HG03108 (cell line): ENCODE results near the gene ADCY7.

Experiments used
- ATAC-seq: cut with Tn5 transposase; IDR thresholded peaks from one replicate; pipeline ENCODE4 v1.9.1; 2021; ENCODE audit warnings: moderate library complexity; ENCODE audit not compliant: unreplicated experiment

ADCY7 gene

GRCh38 chr16:50247906-50248608 is 18.3 kb upstream of the ADCY7 start:
- ATAC-seq, result no peak

DNA sequence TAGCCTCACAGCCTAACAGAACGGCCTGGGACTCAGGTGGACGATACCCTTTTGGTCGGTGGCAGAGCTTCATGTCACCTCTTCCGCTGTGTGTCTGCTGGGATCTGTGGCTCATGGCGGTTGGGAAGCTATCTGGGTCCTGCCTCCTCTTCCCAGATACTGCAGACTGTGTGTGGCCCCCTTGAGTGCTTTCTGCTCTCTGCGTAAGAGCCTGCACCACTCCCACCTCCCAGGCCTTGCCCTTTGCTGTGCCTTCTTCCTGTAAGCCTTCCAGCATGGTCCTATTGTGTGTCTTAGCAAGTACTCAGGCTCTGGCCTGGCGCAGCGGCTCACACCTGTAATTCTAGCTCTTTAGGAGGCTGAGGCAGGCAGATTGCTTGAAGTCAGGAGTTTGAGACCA is 17.5 kb upstream of the ADCY7 start:
- ATAC-seq, result no peak

GRCh38 chr16:50251375-50252081 is 14.8 kb upstream of the ADCY7 start:
- ATAC-seq, result no peak

DNA sequence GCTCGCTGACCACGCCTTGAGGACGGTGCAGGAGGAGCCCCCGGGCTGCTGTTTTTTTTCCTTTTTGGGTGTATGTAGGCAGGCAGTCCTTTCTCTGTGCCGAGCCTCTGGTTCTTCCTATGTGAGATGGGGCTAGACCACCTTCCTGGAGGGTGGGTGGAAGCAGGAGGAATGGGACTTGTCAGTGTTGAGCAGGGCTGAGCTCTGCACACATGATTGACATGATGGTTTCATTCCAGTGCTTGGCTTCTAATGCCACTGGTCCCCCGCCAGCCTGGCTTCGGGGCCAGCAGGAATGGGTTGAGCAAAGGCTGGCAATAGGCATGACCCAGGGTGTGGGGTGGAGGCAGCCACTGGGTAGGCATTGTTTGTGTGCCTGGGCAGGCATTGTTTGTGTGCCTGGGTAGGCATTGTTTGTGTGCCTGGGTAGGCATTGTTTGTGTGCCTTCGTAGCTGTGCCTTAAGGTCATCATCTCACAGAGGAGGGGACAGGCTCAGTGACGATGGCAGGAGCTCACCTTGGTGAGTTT is 14.2 kb upstream of the ADCY7 start:
- no peak for ATAC-seq

DNA sequence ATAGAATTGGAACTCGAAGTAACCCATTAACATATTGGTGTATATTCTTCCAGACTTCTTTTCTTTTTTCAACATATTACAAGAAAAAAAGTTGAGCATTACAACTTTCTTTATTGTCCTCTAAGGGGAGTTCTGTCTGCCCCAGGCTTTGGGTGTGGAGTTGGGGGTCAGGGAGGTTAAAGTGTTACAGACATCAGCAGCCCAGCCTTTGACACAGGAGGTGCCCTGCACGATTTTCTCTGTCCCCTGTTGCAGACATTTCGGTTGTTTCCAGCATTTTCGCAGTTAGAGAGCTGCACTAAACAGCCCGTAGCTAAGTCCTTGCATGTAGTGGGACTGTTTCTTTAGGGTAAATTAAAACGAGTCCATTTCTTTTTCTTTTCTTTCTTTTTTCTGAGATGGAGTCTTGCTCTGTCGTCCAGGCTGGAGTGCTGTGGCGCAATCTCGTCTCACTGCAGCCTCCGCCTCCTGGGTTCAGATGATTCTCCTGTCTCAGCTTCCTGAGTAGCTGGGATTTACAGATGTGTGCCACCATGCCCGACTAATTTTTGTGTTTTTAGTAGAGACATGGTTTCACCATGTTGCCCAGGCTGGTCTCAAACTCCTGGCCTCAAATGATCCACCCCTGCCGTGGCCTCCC is 13.4 kb upstream of the ADCY7 start:
- no peak for ATAC-seq

GRCh38 chr16:50253514-50253910 is 12.8 kb upstream of the ADCY7 start:
- no peak for ATAC-seq

DNA sequence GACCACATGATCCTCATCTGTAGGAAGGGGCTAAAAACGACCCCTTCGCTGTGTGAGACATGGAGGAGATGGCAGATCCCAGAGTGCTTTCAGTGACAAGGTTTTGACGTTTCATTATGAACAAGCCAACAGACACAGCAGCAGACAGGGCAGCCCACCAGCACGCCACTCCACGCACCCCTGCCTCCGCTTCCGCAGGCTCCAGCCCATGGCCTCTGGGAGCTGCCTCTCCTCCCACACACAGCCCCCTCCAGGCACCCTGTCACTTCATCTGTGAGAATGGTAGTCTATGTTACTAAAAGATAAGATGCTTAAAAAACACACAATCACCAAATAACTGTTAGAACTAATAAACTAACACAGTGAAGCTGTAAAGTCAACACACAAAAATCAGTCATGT is 12.3 kb upstream of the ADCY7 start:
- ATAC-seq, result no peak

DNA sequence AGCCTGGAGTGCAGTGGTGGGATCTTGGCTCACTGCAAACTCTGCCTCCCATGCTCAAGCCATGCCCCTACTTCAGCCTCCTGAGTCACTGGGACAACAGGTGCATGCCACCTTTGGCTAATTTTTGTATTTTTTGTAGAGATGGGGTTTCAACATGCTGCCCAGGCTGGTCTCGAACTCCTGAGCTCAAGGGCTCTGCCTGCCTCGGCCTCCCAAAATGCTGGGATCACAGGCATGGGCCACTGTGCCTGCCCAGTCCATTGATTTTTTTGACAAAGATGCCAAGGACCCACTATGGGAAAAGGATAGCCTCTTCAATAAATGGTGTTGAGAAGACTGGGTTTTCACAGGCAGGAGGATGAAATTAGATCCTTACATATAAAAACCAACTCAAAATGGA is 10.8 kb upstream of the ADCY7 start:
- ATAC-seq, result no peak

DNA sequence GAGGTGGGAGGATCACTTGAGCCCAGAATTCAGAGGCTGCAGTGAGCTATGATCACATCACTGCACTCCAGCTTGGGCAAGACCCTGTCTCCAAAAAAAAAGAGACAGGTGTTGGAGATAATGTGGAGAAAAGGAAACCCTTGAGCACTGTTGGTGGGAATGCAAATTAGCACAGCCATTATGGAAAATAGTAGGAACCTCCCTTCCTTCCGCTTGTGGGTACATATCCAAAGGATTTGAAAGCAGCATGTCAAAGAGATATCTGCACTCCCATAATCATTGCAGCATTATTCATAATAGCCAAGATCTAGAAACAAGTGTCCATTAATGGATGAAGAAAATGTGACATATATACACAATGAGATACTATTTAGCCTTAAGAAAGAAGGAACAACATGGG is 9.7 kb upstream of the ADCY7 start:
- ATAC-seq, result no peak

DNA sequence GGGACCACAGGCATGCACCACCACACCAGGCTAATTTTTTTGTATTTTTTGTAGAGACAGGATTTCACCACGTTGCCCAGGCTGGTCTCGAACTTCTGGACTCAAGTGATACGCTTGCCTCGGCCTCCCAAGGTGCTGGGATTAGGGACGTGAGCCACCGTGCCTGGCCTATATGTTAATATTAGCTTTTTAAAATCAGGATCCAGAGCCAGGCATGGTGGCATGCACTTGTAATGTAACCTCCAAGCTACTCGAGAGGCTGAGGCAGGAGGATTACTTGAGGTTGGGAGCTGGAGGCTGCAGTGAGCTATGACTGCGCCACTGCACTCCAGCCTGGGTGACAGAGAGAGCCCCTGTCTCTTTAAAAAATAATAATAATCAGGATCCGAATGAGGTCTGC is 8.5 kb upstream of the ADCY7 start:
- no peak for ATAC-seq

- ATAC-seq, result no peak
Measured at GRCh38 chr16:50259334-50260205, 6.8 kb upstream of the ADCY7 start.

DNA sequence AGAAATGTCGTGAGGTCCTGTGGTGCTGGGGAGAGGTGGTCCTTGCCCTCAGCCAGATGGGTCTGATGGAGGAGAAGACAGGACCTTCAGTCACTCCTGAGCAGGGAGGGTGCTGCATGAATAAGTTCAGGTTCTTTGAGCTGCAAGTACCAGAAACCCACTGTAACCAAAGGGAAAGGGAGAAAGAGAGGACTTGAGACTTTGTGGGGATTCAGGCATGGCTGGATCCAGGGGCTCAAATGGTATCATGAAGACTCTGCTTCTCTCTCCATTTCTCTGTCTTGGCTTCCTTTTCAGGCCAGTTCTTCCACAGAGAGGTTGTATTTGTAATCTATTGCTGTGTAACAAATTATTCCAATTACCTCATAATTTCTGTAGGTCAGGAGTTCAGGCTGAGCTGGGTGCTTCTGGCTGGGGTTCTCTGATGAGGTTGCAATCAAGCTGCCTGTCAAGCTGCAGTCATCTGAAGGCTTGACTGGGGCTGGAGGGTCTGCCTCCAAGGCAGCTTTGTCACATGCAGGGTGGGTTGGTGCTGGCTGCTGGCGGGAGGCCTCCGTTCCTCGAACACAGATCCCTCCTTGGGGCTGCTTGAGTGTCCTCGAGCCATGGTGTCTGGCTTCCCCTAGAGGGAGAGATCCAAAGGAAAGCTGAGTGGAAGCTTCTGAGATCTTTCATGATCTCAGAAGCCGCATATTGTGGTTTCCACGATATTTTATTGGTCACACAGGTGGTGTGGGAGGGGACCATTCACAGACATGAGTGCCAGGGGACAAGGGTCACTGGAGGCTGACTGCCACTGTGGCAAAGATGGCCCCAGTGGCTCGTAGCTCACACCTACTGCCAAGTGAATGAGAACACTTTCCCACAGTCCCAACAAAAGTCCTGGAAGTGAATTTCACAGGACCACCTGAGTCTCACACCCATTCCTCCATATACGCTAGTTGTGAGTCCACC is 5.9 kb upstream of the ADCY7 start:
- no peak for ATAC-seq

DNA sequence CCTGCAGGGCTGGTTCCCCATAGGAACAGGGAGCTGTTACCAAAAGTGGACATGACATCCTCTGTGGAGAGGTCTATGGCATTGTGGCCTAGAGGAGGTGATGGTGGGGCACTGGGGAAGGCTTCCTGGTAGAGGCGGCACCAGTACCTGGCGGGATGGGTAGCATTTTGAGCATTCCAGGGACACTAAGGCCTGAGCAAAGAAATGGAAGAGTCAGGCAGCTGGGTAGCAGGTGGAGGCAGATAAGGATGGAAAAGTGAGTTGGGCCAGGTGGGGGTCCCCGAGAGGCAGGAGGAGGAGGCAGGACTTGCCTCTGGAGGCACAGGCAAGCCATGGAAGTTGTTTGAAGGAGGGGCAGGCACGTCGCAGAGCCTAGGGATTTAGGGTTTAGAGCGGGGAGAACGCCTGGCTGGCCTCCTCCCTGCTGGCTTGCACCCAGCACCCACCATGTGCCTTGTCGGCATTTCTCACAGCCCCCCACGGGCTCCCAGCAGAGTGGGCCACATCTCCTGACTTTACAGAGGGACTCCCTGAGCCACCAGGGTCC is 5.1 kb upstream of the ADCY7 start:
- no peak for ATAC-seq

- no peak for ATAC-seq
Measured at GRCh38 chr16:50261707-50262235, 4.6 kb upstream of the ADCY7 start.

DNA sequence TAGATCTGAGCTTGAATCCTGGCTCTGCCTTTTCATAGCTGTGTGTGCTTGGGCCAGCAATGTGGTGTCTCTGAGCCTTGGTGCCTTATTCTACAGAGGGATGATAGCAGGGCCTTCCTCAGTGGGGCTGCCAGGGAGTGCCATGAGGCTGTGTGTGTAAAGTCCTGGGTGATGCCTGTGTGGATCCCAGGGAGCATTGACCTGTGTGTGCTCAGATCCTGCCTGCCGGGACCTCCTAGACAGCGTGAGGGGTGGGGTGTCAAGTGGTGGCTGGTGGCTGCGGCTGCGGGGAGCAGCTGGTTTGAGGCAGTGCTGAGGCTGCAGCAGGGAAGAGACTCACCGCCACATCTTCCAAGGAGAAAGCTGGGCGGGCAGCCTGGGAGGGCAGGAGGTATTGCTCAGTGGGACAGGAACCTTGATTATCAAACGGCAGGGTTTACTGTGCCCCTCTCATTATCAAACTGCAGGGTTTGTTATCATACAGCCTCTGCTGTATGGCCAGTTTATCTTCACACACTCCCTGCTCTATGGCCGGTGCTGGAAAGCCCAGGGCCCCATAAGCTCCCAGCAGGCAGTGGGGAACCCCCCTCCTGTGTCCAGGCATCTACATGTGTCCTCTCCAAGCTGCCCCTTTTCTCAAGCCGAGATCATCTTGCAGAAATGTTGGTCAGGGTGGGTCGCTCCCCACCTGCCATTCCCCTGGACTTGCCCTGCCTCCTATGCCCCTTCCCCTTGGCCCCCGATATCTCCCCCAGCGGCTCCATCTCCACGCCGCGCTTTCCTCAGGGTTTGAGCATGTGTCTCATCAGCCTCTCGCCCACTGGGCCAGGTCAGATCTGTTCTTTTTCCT is 3.1 kb upstream of the ADCY7 start:
- no peak for ATAC-seq

DNA sequence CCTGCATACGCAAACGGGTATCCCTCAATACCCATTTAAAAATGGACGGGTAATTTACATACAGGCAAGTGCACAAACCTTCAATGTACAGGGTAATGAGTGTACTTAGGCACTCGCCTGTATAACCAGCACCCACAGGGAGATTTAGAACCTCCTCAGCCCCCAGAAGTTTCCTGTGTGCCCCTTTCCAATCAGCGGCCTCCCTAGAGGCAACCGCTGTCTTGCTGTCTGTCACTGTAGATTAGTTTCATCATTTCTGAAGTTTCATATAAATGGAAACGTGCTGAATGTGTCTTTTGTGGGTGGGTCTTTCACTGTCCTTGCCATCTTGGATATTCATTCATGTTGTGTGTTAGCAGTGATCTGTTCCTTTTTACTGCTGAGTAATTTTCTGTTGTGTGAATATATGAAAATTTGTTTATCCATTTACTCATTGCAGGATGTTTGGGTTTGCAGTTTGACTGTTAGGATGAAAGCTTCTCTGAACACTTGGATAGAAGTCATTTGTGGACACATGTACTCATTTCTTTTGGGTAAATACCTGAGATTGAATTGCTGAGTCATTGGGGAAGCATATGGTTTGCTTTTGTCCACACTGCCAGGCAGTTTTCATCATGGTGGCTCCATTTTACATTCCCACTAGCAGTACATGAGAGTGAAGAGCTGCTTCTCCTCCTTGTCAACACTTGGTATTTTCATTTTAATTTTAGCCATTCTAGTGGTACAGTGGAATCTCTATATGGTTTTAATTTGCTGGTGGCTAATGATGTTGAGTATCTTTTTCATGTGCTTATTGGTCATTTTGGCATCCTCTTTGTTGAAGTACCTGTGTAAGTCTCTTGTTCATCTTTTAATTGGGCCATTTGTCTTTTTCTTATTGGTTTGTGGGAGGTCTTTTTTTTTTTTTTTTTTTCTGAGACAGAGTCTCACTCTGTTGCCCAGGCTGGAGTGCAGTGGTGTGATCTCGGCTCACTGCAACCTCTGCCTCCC is 2.1 kb upstream of the ADCY7 start:
- no peak for ATAC-seq

DNA sequence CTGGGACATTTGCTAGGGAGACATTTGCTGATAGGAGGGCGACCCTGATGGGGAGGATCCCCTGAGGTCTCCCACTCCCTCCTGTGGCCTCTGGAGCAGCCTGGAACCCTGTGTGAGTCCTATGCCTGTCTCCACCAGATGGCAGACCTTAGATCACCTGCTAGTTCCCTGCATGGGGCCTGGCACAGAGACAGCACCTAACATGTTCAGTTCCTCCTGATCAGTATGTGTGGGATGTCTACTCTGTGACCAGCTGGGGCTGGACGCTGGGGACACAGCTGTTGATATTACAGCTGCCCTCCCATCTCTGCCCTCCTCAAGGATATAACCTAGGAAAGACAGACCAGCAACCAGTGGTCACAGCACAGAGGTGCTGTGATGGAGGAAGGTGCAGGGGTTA is 1.1 kb upstream of the ADCY7 start:
- peak; percentile 44 for ATAC-seq
